HG02885 (cell line): ENCODE results near the gene EPM2A.

Source experiments
- ATAC-seq: cut with Tn5 transposase; IDR thresholded peaks from one replicate; pipeline ENCODE4 v1.9.1; 2021; ENCODE audit warnings: mild to moderate bottlenecking; ENCODE audit not compliant: unreplicated experiment, poor library complexity

The EPM2A gene

DNA sequence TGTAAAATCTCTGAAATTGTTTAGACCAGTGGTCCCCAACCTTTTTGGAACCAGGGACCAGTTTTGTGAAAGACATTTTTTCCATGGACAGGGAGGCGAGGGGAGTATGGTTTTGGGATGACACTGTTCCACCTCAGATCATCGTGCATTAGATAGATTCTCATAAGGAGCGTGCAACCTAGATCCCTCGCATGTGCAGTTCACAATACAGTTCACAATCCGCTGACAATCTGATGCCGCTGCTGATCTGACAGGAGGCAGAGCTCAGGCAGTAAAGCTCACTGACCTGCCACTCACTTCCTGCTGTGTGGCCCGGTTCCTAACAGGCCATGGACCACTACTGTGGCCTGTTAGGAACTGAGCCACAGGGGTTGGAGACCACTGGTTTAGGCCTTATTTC, 115.2 kb downstream of the EPM2A start:
- no peak for ATAC-seq

DNA sequence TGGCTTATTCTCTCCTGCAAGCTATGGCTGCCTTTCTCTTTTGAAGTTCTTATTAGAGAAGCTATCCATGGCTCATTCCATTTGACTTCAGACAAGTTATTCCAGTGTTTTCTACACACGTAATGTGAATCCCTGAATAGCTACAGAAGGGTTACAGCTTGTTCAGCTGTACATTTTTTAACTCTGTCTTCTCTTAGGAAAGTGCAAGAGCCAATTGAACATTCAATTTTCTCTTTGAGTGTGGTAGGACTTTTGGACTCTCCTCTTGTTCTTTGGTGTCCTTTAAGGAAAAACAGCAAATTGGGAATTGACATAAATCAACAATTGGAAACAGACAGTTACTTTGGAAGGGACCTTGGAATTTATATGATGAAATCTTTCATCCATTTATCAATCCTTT, 125.8 kb downstream of the EPM2A start:
- no peak for ATAC-seq

GRCh38 chr6:145608850-145609249, 126.5 kb downstream of the EPM2A start:
- no peak for ATAC-seq

DNA sequence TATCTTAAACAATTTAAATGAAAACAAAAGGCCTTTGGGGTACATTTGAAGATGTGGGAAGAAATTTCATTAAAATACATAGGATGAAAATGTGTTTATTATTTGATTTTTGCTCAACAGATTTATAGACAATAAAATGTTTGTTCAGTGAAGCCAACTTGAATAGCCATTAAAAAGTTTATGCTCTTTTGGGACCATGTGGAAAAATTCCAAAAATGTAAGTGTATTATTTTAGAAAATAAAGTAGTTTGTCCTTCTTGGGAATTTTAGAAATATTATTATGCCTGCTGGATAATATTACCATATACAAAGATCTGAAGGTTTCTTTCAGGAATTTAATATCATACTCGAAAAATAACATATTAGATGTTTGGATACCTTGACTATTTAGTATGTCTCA, 131.3 kb downstream of the EPM2A start:
- no peak for ATAC-seq

GRCh38 chr6:145603424-145603833, 131.9 kb downstream of the EPM2A start:
- no peak for ATAC-seq

DNA sequence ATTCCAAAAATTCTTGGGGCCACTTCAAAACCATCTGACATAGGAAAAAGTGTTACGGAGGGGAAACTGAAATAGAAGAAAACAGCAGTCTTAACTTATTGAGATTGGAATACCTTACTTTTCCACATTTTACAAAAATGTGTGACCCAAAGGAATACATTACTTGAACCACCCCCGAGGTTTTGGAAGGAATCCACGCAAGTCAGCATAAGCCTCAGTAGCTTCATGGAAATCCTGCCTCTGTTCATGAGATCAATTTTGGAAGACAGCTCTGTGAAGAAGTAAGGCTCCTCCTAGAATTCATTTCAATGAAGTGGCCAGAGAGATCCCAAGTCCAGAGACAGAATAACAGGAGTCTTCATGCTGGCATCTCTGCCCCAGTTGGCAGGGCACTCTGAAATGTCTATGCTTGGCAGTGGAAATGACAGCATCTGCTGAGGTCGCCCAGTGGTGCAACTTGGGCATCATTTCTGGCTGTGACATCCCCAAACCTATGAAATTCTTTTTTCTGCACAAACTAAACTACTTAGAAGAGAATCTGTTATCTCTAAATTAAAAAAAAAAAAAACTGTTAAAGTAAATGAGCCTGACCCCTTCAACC, 132.5 kb downstream of the EPM2A start:
- ATAC-seq, result no peak

DNA sequence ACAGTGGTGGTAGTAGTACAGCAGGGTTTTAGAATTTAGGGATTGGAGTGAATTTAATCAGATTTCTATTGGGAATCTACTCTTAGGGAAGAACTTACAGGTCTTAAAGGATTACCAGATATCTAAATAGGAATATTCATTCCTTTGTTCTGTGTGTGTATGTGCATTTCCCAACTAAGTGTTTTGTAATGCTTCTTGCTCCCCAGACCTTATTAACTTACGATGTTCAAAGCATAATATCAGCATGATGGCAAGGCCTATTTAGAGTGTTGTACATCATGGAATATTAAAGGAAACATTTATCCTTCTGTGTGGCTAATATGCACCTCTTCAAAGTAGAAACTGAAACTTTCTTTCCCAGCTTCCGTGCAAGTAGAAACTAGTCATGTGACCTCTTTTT, 133.9 kb downstream of the EPM2A start:
- ATAC-seq, result no peak

DNA sequence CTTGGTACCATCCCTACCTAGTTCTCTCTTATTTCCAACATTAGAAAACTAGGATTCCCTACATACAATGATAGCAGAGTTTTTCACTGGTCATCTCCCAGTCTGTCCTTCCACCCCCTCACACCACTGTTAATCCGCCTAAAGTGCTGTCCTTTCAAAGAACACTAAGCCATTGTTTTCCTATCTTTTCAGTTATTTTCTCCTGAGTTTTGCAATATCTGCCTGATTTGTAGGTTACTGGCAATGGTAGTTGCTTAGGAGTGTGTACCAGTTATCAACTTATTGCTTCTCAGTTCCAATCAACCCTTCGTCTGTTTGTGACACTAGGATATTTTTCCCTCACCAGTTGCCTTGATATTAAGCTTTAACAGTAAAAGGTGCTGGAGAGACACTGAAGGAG, 135.0 kb downstream of the EPM2A start:
- ATAC-seq, result no peak

DNA sequence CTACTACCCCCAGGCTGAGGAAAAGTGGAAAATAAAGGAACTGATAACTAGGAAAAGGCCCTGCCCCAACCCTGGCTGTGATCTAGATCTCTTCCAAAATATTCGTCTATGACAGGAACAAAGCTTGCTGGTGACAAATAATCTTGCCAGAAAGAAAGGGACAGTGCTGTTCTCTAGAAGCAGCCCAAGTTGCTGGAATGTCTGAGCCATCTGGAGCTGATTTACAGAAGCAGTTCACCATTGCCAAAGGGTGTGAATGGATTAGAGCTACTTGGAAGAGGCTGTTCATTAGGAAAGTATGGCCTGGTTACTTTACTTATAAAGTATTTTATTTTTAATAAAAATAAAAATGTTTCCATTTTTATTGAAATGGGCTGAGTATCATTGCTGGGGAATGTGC, 146.3 kb downstream of the EPM2A start:
- no peak for ATAC-seq

GRCh38 chr6:145587334-145587733, 148.0 kb downstream of the EPM2A start:
- ATAC-seq, result no peak

DNA sequence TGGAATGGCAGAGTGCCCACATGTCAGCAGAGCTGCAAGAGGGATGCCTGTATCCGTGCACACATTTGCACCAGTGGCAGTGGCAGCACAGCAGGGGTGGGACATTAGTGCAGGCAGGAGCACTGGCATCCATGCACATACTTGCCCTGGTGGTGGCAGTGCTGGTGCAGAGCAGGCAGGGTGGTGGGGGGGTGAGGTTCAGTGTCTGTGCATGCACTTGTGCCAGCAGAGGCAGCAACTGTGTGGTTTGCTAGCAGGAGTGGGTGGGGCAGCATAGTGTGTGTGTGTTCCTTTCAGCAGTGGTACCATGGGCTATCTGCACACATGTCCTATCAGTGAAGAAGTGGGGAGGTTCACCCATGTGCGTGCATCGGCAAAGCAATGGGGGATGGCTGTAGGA, 151.6 kb downstream of the EPM2A start:
- no peak for ATAC-seq
